ENCODE results near the gene CAND2.

Gene CAND2

DNA sequence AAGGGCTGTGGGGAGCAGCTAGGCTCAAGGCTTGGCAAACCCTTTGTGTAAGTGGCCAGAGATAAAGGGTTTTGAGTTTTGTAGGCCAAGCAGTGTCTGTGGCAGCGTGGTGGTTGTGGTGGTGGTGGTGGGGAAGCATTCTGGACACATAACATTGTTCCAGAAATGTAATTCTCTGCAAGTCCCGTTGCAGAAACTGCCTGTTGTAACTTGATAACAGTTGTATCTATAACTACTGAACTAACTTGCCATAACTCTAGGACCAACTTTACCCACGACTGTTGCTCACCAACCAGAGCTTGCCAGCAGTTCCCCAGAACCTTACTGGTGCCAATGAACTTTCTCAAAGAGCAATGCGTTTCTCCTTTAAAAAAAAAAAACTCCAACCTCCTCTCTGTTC, 19.3 kb upstream of the CAND2 start:
- no peak for TF ChIP-seq CTCF (conservative IDR thresholded peaks at IDR 0.05; ENCODE audit: low read length)
- TF ChIP-seq EZH2phosphoT487 (IDR thresholded peaks at IDR 0.05; ENCODE audit: borderline replicate concordance), result no peak
- no peaks in the 10 kb centered on the region for H3K9me2 ChIP-seq (replicated peaks; ENCODE audit: low read depth, low read length)
- H3K4me3 ChIP-seq (ENCODE audit: low read length, poor library complexity, severe bottlenecking), result no peak overlapping the region
- no peaks in the 10 kb centered on the region for H3K79me2 ChIP-seq (ENCODE audit: insufficient read depth, low read length)
- no peaks in the 10 kb centered on the region for H3K4me1 ChIP-seq (ENCODE audit: insufficient read depth, low read length, poor library complexity, severe bottlenecking)
- H3K9ac ChIP-seq (ENCODE audit: low read depth, low read length, poor library complexity, severe bottlenecking), result no peak overlapping the region
- no peaks in the 10 kb centered on the region for H3K9me3 ChIP-seq (ENCODE audit: insufficient read depth, low read depth, low read length)
- no peaks in the 10 kb centered on the region for H3F3A ChIP-seq (ENCODE audit: low read depth)
- H2AFZ ChIP-seq (ENCODE audit: low read length), result no peak overlapping the region
- H4K20me1 ChIP-seq (ENCODE audit: insufficient read depth, low read length, poor library complexity, severe bottlenecking), result no peaks in the 10 kb centered on the region
- H3K4me2 ChIP-seq (ENCODE audit: low read depth, low read length, poor library complexity, severe bottlenecking), result no peak overlapping the region
- H3K27me3 ChIP-seq (ENCODE audit: insufficient read depth, low read length, poor library complexity, severe bottlenecking), result no peaks in the 10 kb centered on the region
- no peaks in the 10 kb centered on the region for H3K36me3 ChIP-seq (ENCODE audit: insufficient read depth, low read length)

DNA sequence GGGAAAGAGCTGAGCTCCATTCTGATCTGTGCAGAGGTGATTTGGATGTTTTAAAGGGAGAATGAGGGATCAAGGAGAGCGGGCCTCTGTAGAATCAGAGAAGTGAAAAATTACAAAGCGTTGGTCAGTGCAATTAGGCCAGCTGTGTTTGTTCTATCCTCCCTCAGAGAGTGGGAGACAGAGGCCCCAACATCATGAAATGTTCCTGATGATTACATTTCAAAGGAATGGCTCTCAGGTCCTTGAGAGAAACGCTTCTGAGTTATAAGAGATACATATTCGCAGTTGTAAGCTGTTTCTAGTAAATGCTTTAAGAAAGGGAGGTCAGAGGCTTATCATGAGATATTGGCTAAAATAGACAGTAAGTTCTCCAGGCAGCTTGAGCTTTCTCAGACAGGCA, 15.7 kb upstream of the CAND2 start:
- Histone ChIP-seq H3K4me3 (ENCODE audit: low read length, poor library complexity, severe bottlenecking) (no peak overlapping the region), H3K36me3 (ENCODE audit: insufficient read depth, low read length) (no peaks in the 10 kb centered on the region), H3K9me2 (replicated peaks; ENCODE audit: low read depth, low read length) (no peaks in the 10 kb centered on the region), H3K27me3 (ENCODE audit: insufficient read depth, low read length, poor library complexity, severe bottlenecking) (no peaks in the 10 kb centered on the region), H4K20me1 (ENCODE audit: insufficient read depth, low read length, poor library complexity, severe bottlenecking) (no peaks in the 10 kb centered on the region), H3K4me2 (ENCODE audit: low read depth, low read length, poor library complexity, severe bottlenecking) (no peak overlapping the region), H3K79me2 (ENCODE audit: insufficient read depth, low read length) (no peaks in the 10 kb centered on the region), H3K9ac (ENCODE audit: low read depth, low read length, poor library complexity, severe bottlenecking) (no peak overlapping the region), H3K4me1 (ENCODE audit: insufficient read depth, low read length, poor library complexity, severe bottlenecking) (no peaks in the 10 kb centered on the region), H3F3A (ENCODE audit: low read depth) (no peaks in the 10 kb centered on the region), H2AFZ (ENCODE audit: low read length) (no peak overlapping the region), H3K9me3 (ENCODE audit: insufficient read depth, low read depth, low read length) (no peaks in the 10 kb centered on the region)
- TF ChIP-seq EZH2phosphoT487 (IDR thresholded peaks at IDR 0.05; ENCODE audit: borderline replicate concordance) (no peak), CTCF (conservative IDR thresholded peaks at IDR 0.05; ENCODE audit: low read length) (no peak)

- H3K79me2 ChIP-seq (ENCODE audit: insufficient read depth, low read length), result no peaks in the 10 kb centered on the region
- H4K20me1 ChIP-seq (ENCODE audit: insufficient read depth, low read length, poor library complexity, severe bottlenecking), result no peaks in the 10 kb centered on the region
- no peak overlapping the region for H2AFZ ChIP-seq (ENCODE audit: low read length)
- no peak overlapping the region for H3K4me3 ChIP-seq (ENCODE audit: low read length, poor library complexity, severe bottlenecking)
- no peaks in the 10 kb centered on the region for H3K27me3 ChIP-seq (ENCODE audit: insufficient read depth, low read length, poor library complexity, severe bottlenecking)
- H3K4me1 ChIP-seq (ENCODE audit: insufficient read depth, low read length, poor library complexity, severe bottlenecking), result no peaks in the 10 kb centered on the region
- TF ChIP-seq EZH2phosphoT487 (IDR thresholded peaks at IDR 0.05; ENCODE audit: borderline replicate concordance) (no peak), CTCF (conservative IDR thresholded peaks at IDR 0.05; ENCODE audit: low read length) (no peak)
- no peaks in the 10 kb centered on the region for H3K36me3 ChIP-seq (ENCODE audit: insufficient read depth, low read length)
- H3K9ac ChIP-seq (ENCODE audit: low read depth, low read length, poor library complexity, severe bottlenecking), result no peak overlapping the region
- no peaks in the 10 kb centered on the region for H3K9me3 ChIP-seq (ENCODE audit: insufficient read depth, low read depth, low read length)
- no peaks in the 10 kb centered on the region for H3F3A ChIP-seq (ENCODE audit: low read depth)
- no peaks in the 10 kb centered on the region for H3K9me2 ChIP-seq (replicated peaks; ENCODE audit: low read depth, low read length)
- H3K4me2 ChIP-seq (ENCODE audit: low read depth, low read length, poor library complexity, severe bottlenecking), result no peak overlapping the region
These were observed 14.2 kb upstream of the CAND2 start for GRCh38 chr3:12782172-12782815.

Measured in Loucy (cell line).